ENCODE measurements around the gene SLC19A1.

DNA sequence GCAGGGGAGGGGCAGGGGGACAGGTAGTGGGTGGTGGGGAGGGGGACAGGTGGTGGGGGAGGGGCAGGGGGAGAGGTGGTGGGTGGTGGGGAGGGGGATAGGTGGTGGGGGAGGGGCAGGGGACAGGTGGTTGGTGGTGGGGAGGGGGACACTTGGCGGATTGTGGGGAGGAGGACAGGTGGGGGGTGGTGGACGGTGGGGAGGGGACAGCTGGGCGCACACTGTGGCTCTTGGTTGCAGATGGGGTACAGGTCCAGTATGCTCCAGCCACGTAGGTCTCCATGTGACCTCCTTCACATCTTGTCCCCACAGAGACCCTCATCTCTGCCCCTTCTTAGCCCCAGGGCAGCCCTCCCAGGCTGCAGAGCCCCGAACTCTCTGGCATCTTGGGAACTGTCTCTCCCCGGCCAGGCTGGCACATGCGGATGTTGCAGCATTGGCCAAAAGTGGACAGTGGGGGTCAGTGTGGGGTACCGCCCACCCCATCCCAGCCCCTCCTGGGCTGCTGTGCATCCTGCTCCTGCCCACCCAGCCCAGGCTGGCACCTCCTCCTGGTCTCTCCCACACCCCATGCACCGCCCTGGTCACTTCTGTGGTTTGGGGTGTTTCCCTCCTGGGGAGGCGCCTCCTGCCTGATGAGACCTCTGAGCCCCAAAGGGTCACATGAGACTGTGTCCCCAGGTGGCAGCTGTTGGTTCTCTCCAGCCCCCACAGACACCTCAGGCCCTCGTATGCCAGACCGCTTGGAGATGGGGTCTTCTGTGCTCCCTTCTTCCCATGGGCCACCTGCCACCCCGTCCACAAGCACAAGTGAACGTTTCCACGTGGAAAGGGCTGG lies 7.6 kb upstream of the SLC19A1 start:
- TF ChIP-seq CTCF (IDR thresholded peaks at IDR 0.05) (no peak), POLR2A (IDR thresholded peaks at IDR 0.05) (no peak)
